GM18907 (cell line): ENCODE data around the gene SYS1.

Experiments
- ATAC-seq: cut with Tn5 transposase; IDR thresholded peaks from one replicate; pipeline ENCODE4 v1.9.1; 2021; ENCODE audit warnings: mild to moderate bottlenecking, moderate library complexity; ENCODE audit not compliant: unreplicated experiment

Gene SYS1

DNA sequence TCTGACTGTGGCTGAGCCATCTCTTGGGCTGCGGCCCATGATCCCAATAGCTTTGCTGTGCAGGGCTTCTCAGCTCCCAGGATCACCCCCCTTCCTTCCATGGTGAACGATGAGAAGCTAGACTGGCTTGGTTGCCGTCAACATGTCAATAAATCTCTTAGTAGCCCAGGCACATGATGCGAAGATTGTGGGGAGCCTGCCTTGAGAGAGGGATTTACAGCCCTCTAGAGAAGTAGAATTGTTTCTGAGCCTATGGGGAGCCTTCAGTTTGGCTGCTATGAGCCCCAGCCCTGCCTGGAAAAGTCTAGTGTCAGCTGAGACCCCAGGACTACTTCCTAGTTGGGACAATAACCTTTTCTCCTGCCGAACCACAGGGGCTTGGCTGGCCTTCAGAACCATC lies 49.7 kb downstream of the SYS1 start:
- ATAC-seq = no peak

DNA sequence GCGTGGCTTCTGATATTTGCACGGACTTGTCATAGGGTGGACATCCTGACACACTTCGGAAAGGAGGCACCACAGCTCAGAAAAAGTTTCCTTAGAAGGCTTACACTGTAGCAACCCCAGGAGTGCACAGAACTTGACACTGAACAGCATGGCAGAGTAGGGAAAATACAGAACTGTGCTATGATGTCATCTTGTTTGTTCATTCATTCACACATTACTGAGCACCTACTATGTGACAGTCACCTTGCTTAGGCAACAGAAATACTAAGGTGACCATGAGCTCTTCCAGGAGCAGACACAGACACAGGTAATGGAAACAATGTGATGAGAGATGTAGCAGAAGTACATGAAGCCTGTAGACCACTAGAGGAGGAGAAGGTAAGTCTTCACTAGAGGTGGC lies 50.5 kb downstream of the SYS1 start:
- no peak for ATAC-seq

DNA sequence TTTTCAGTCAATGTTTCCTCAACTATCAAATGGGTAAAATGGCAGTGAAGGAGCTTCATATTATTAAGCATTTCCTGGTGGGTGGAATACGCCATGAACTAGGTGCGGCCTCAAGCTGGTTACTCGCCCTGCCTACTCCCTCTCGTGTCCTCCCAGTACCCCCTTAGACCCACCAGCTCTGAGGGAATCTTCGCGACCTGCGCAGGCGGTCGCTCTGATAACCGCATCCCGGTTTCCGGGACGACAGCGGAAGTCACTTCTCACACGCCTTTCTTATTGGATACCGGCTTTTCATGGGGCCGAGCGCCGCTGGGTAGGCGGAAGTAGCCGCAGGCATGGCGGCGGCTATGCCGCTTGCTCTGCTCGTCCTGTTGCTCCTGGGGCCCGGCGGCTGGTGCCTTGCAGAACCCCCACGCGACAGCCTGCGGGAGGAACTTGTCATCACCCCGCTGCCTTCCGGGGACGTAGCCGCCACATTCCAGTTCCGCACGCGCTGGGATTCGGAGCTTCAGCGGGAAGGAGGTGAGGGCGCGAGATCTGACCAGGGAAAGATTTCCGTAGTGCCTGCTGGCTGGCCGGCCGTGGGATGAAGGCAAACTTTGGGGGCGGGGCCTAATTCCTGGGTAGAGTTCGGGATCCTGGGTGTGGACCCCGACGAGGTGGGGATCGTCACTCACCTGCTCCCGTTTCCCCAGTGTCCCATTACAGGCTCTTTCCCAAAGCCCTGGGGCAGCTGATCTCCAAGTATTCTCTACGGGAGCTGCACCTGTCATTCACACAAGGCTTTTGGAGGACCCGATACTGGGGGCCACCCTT lies 53.1 kb downstream of the SYS1 start, which contains the start of gene PIGT:
PIGT (plus strand) TSS at position 320 of the 816 bp plus-strand sequence; CDS start at position 336, 16 bp downstream.
- ATAC-seq = peak; percentile 62

DNA sequence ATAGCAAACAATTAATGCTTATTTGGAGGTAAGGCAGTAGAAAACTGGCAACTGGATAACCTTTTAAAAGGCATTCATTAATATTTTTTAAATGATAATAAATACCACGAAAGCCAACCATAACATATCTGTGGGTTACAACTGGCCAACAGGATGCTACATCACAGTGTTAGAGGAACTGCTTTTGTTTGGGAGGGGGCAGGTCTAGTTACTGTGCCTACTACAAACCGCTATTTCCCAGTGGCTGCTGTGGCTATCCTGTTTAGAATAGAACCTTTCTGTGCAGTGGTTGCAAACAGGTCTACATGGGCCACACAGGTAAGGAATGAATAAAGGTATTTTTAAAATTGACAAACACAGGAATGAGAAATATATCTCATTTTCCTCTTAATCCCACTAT lies 54.0 kb downstream of the SYS1 start:
- no peak for ATAC-seq
